DMS 273 treated with DMSO at 0.1 percent for 48 hours (cell line): ENCODE data around the gene ARRDC5.
A peak's percentile ranks its signal among the peaks of the same experiment; 100 is the strongest.
"Not testable (repeated sequence)": the region's sequence is repeated elsewhere in the genome, so short reads cannot be mapped to it uniquely, and the experiment has no call there.

Experiments used
- DNase-seq: peaks from one replicate; lab custom pipeline; 2025; lab: John Stamatoyannopoulos, UW

Gene ARRDC5

DNA sequence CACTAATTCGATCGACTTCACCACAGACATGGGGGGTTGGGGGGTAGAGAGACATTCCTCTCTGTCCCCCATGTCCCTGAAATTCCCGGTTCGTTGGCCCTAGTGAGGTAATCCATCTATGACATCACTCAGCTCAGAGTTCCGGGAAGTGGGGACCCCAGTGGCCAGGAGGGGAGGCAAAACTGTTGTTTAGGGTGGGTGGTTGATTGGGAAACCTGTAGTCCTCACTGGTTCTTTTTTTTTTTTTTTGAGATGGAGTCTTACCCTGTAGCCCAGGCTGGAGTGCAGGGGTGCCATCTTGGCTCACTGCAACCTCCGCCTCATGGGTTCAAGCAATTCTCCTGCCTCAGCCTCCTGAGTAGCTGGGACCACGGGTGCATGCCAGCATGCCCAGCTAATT, at the start of gene ARRDC5:
Gene ARRDC5, minus strand, starts transcription at position 101 of the 400 bp plus-strand sequence. Its CDS starts 71 bp downstream, at position 30.
- DNase-seq, result no peak

DNA sequence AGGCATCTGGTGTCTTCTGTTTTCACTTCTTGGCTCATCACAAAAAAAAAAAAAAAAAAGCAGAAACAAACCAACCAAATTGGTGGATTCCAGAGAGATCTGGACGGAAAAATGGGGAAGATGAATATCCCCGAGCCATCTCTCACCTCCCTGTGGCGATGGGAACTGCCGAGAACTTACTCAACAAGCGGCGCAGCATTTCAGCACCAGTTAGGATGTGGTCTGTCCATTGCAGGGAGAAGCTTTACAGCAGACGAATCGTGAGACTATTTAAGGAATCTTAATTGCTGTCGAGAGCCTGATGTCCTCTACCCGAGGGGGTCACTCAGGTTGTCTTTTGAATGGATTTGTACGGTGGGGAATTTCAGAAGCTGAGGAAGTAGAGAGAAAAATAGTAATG, 49.0 kb upstream of the ARRDC5 start:
- no peak for DNase-seq

DNA sequence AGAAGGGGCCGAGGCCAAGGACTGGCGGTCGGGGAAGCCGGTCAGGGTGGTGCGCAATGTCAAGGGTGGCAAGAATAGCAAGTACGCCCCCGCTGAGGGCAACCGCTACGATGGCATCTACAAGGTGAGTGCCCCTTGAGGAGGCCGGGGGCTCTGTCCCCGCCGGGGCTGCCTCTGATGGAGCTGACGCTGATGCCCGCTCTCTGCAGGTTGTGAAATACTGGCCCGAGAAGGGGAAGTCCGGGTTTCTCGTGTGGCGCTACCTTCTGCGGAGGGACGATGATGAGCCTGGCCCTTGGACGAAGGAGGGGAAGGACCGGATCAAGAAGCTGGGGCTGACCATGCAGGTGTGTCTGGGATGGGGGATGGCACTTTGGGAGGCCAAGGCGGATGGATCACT, 48.0 kb upstream of the ARRDC5 start:
- not testable (repeated sequence) for DNase-seq

- not testable (repeated sequence) for DNase-seq
Measured at GRCh38 chr19:4941638-4942169, 39.0 kb upstream of the ARRDC5 start.

GRCh38 chr19:4939466-4939865, 36.8 kb upstream of the ARRDC5 start:
- no peak for DNase-seq

GRCh38 chr19:4938461-4938860, 35.8 kb upstream of the ARRDC5 start:
- DNase-seq, result not testable (repeated sequence)

DNA sequence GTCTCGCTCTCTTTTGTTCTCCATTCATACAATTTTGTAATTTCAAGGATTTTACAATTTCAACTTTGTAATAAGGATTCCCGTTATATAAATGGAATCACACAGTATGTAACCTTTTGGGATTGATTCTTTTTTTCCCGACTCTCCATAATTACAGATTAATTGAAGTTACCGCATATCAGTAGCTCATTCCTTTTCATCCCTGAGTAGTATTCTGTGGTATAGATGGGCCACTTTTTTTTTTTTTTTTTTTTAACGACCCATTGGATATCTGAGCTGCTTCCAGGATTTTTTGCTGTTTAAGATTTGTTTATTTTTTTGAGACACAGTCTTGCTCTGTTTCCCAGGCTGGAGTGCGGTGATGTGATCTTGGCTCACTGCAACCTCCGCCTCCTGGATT, 34.4 kb upstream of the ARRDC5 start:
- no peak for DNase-seq

DNA sequence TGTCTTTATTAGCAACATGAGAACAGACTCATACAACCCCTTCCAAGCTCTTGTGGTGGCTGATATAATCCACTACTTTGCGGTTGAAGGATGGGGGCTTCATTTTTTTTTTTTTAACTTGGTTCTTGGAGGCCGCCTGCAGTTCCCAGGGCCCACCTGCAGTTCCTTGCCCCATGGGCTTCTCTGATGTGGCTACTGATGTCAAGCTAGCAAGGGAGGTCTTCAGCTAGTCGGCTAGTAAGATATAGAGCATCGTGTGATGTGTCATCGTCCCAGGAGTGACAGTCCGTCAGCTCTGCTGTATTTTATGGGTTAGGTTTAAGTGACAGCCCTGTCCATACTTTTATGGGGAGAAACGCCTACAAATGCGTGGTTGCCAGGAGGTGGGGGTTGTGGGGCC, 32.7 kb upstream of the ARRDC5 start:
- no peak for DNase-seq

DNA sequence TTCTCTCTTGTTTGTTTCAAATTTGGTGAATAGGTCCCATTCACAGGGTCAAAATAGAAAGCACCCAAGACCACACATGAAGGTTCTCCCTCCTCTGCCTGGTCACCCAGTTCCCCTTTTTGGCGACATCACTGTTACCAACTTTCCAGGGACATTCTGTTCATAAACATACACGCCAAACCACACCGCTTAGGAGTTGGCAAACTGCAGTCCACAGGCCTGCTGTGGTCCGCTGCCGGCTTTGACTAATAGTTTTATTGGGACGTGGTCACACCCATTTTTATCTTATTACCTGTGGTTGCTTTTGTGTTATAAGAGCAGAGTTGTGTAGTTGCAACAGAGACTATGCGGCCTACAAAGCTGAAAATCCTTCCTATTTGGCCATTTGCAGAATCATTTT, 30.8 kb upstream of the ARRDC5 start:
- DNase-seq, result no peak

DNA sequence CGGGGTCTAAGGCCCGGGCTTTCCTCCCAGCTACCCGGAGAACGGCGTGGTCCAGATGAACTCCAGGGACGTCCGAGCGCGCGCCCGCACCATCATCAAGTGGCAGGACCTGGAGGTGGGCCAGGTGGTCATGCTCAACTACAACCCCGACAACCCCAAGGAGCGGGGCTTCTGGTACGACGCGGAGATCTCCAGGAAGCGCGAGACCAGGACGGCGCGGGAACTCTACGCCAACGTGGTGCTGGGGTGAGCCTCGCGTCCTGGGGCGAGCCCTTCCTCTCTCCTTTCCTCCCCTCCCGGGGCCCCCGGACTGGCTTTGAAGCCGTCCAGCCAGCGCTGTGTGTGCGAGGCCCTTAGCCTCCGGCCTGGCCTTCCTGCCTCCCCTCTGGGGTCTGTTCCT, 30.0 kb upstream of the ARRDC5 start:
- DNase-seq, result no peak

DNA sequence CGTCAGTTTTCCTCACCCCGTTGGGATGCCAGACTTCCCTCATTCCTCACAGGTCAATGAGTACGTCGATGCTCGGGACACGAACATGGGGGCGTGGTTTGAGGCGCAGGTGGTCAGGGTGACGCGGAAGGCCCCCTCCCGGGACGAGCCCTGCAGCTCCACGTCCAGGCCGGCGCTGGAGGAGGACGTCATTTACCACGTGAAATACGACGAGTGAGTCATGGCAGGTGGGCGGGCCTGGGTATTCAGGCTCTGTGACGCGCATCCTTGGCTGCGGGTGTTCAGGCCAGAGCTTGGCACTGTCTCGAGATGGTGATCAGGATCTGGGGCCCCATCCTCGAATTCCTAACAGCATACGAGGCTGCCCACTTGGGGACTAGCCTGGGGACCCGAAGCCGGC, 28.0 kb upstream of the ARRDC5 start:
- DNase-seq, result no peak

DNA sequence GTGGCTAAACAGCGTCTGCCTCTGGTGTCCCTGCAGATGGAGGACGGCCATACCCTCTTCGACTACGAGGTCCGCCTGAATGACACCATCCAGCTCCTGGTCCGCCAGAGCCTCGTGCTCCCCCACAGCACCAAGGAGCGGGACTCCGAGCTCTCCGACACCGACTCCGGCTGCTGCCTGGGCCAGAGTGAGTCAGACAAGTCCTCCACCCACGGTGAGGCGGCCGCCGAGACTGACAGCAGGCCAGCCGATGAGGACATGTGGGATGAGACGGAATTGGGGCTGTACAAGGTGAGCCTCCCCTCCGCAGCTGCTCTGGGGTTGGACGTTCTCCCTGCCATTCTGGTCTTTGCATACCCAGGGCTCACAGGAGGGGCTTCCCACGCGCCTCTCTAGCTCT, 26.5 kb upstream of the ARRDC5 start:
- no peak for DNase-seq

DNA sequence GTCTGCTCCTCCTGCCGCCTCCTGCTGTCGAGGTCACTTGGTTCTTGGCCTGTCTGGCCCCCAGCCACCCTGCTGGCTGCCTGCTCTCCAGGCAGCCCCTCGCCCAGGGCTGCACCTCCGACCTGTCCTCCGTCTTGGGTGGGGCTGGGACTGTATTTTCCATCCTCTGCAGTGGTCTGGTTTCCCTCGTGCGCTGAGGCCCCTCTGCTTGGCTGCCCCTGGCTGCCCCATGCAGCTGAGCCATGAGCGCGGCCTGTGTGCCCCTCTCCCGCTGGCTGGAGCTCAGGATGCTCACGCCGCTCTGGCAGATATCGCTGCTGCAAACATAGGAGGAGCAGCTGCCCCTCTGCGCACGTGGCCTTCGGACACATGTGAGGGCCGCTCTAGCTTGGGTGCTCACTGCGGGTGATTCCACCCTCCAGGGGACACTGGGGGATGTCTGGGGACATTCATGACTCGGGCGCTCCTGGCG, 20.6 kb upstream of the ARRDC5 start:
- DNase-seq, result no peak

DNA sequence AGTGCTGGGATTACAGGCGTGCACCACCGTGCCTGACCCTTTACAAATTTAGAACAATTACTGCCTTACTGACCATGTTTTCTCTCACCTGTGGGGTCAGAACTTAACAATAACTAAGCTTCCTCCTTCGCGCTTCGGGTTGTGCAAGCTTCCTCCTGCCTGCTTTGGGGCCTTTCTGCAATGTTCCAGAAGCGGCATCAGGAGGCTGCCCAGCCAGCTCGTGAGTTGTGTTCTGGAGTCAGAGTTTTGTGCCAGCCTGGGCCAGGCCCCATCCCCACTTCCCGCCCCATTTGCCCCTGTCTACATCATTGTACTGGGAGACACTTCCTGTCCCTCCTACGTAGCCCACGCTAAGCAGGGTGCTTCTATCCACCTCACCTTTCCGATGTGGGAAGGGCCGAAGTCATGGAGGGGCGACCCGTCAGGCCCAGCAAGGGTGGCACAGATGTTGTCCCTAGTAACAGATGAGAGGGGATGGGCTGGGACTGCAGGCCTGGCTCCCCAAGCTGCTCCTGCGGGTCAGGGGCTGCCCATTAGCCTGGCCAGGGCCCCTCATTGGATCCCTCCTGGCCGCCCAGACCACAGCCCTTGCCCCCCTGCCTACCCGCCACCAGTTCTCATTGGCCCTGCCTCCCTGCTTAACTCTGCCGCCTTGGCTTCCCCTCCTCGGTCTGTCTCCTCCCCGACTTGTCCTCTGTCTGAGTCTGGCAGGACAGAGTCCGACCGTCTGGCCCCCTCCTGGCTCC, 20.0 kb upstream of the ARRDC5 start:
- DNase-seq, result no peak

DNA sequence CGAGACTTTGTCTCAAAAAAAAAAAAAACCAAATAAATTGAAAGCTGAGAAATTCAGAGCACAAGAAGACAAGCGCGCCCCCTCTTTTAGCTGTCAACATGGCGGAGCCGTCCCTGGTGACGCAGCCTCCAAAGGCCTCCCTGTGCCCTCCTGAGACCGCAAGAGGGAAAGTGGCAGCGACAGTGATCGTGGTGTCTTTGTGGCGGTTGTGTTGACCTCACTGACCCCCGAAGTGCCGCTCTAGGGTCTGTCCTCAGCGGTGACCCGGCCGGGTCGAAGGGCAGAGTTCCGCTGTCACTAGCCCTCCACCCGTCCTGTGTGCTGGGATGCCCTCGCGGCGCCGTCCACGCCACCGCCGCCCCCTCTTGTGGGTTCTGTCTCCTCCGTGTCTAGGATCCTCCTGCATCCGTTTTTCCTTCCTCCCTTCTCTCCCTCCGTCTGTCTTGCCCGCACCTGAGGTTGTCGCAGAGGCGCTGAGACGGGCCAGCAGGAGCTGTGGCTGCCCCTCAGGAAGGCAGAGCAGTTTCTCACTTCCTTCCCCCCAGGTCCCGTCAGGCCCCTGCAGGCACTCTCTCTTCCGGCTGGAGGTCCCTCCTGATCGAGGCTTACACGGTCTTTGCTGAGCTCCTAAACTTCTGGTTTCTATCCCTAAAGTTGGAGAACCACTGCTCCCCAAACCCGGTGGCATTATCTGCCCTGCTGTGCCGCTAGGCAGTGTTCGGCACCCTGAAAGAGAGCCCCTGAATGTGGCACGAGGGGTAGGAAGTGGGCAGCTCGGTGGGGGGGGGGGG, 13.8 kb upstream of the ARRDC5 start:
- DNase-seq, result no peak

- no peak for DNase-seq
Measured at GRCh38 chr19:4914736-4915501, 12.2 kb upstream of the ARRDC5 start.

- no peak for DNase-seq
Measured at GRCh38 chr19:4913996-4914735, 11.5 kb upstream of the ARRDC5 start.

- DNase-seq, result peak; percentile 20
Measured at GRCh38 chr19:4911786-4912672, 9.3 kb upstream of the ARRDC5 start.

GRCh38 chr19:4911314-4911713, 8.6 kb upstream of the ARRDC5 start:
- DNase-seq, result no peak

DNA sequence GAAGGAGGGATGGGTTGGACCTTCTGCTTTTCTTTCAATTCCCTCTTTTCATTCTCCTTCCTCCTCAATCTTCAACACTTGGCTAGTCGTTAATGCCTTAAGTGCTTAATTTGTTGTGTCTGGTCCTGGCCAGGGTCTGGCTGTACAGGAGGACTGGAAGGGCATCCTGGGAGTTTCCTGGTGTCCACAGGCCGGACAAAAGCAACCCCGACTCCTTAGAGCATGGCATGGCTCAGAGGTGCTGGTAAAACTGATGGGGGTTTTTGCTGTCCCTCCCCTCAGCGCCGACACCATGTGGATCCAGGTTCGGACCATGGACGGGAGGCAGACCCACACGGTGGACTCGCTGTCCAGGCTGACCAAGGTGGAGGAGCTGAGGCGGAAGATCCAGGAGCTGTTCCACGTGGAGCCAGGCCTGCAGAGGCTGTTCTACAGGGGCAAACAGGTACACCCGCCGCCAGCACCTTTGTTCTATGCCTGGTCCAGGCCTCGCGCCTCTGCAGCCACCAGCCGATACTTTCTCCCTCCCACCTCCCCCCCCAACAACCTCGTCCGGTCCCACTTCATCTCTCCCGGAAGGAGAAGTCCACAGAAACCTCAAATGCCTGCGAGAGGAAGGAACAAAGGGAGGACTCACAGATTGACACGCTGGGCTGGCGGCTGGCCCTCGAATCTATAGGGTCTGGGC, 8.0 kb upstream of the ARRDC5 start:
- no peak for DNase-seq
